K562 (cell line): ENCODE results near the gene FHIT. TPM values are rescaled to one million over a fixed set of nuclear protein-coding genes. Genes with fewer than 3 reads are reported as not detected.

Source experiments
- ATAC-seq: fragments of 200-7000 bp; cut with Tn5 transposase; 3 replicates; pipeline ENCODE4 v1.9.1; 2020; ENCODE audit warnings: moderate library complexity
- BruUV-seq: library from RNA; stranded (reverse); fragments of 400-500 nt; replicated peaks from 2 replicates; lab custom pipeline; 2021; lab: Mats Ljungman, UMichigan
- CTCF ChIA-PET: fragments of 300-600 bp; formaldehyde crosslinking; extraction: SDS; loops from one replicate; lab custom pipeline; 2021; ENCODE audit warnings: low intra/inter-chr PET ratio; lab: Yijun Ruan, JAX
- POLR2A ChIA-PET: fragments of 300-600, 350-650 bp; sonication (Branson Sonifier 250); formaldehyde crosslinking; extraction: SDS; loops from one replicate; lab custom pipeline; 2021; ENCODE audit warnings: antibody characterized with exemption, inconsistent platforms; lab: Yijun Ruan, JAX
- DNase-seq, 4 experiments: peaks; one replicate each; pipeline versions ENCODE4 v3.0.0 to v3.0.0-alpha.2; 2011 to 2018; ENCODE audit warnings: low spot score in 3 of 4, mixed read lengths in 3 of 4; ENCODE audit errors: extremely low read depth in 1 of 4
- FAIRE-seq: peaks from 2 replicates; lab custom pipeline; 2011; peaks lifted over from hg19 to GRCh38; lab: Jason Lieb, UNC
- H2AFZ ChIP-seq: 2 replicates; pipeline ENCODE4 v1.6.0; 2011; ENCODE audit warnings: low read depth, low read length, control low read depth, inconsistent platforms
- H3K27ac ChIP-seq: fragments of 200-600 bp; 3 replicates; pipeline ENCODE4 v1.8.0; 2011; ENCODE audit warnings: low read depth, mild to moderate bottlenecking, control low read depth, inconsistent platforms, low read length, moderate library complexity, mixed read lengths; ENCODE audit errors: extremely low read depth
- H3K27me3 ChIP-seq, 2 experiments: fragments of 300-600 bp in 1 of 2; 2 replicates in 1 of 2; 3 replicates in 1 of 2; pipeline versions ENCODE4 v1.6.0 to v1.8.0; 2011; ENCODE audit warnings: inconsistent platforms in 2 of 2, low read length in 2 of 2, mild to moderate bottlenecking in 1 of 2, mixed read lengths in 1 of 2, moderate library complexity in 1 of 2; ENCODE audit not compliant: control insufficient read depth in 2 of 2, insufficient read depth in 2 of 2
- H3K36me3 ChIP-seq: fragments of 300-600 bp; 3 replicates; pipeline ENCODE4 v1.8.0; 2011; ENCODE audit warnings: mild to moderate bottlenecking, low read length, inconsistent platforms; ENCODE audit not compliant: control insufficient read depth, insufficient read depth
- H3K4me1 ChIP-seq, 2 experiments: fragments of 200-600 bp in 1 of 2; replicated peaks in 1 of 2; 2 replicates in 1 of 2; 3 replicates in 1 of 2; pipeline versions ENCODE4 v1.5.1 to v1.8.0; 2011; ENCODE audit warnings: inconsistent platforms in 2 of 2, low read length in 2 of 2, mild to moderate bottlenecking in 1 of 2, mixed read lengths in 1 of 2, moderate library complexity in 1 of 2; ENCODE audit not compliant: control insufficient read depth in 2 of 2, insufficient read depth in 2 of 2
- H3K4me2 ChIP-seq: 2 replicates; pipeline ENCODE4 v1.6.1; 2011; ENCODE audit warnings: low read length, control low read depth, inconsistent platforms, mixed read lengths; ENCODE audit not compliant: insufficient read depth
- H3K4me3 ChIP-seq: fragments of 200-600 bp; sonication (generic), shearing (Covaris generic); 2 replicates; pipeline ENCODE4 v1.5.1; 2016; ENCODE audit warnings: control low read depth, inconsistent platforms
- H3K79me2 ChIP-seq: fragments of 200-600 bp; 3 replicates; pipeline ENCODE4 v1.8.0; 2011; ENCODE audit warnings: low read length, inconsistent platforms; ENCODE audit not compliant: control insufficient read depth, insufficient read depth
- H3K9ac ChIP-seq, 2 experiments: 2 replicates each; pipeline versions ENCODE4 v1.6.0 to v1.6.1; 2011; ENCODE audit warnings: low read depth in 2 of 2, low read length in 2 of 2, control low read depth in 1 of 2, inconsistent platforms in 1 of 2, mild to moderate bottlenecking in 1 of 2, mixed read lengths in 1 of 2; ENCODE audit not compliant: insufficient read depth in 1 of 2
- H3K9me1 ChIP-seq: one replicate; pipeline ENCODE4 v1.6.0; 2011; ENCODE audit warnings: inconsistent platforms, mild to moderate bottlenecking, low read length, moderate library complexity; ENCODE audit not compliant: control insufficient read depth, insufficient read depth
- H3K9me3 ChIP-seq: replicated peaks from 2 replicates; pipeline ENCODE4 v1.5.1; 2011; ENCODE audit warnings: low read depth, low read length, inconsistent platforms; ENCODE audit not compliant: control insufficient read depth, insufficient read depth
- H4K20me1 ChIP-seq: replicated peaks from 2 replicates; pipeline ENCODE4 v1.6.1; 2011; ENCODE audit warnings: low read length, inconsistent platforms, mixed read lengths; ENCODE audit not compliant: control insufficient read depth, insufficient read depth
- CSDE1 ChIP-seq, 2 experiments: fragments of 450-650 bp; IDR thresholded peaks; 2 replicates each; pipeline ENCODE4 v1.6.1; 2016; ENCODE audit warnings: mild to moderate bottlenecking in 1 of 2
- EP300 ChIP-seq: IDR thresholded peaks from 2 replicates; pipeline ENCODE4 v1.6.1; 2012; ENCODE audit warnings: low read length, improper control_type of control experiment
- IRF1 ChIP-seq: sonication (generic); formaldehyde crosslinking; IDR thresholded peaks from 2 replicates; pipeline ENCODE4 v1.8.0; 2022; ENCODE audit warnings: missing genetic modification reagents, mild to moderate bottlenecking, borderline replicate concordance
- SRSF3 ChIP-seq: fragments of 200-400 bp; formaldehyde crosslinking; IDR thresholded peaks from 2 replicates; pipeline ENCODE4 v1.6.1; 2016; ENCODE audit warnings: mild to moderate bottlenecking, low read length, moderate library complexity; ENCODE audit not compliant: insufficient read depth
- TBL1XR1 ChIP-seq, 2 experiments: IDR thresholded peaks; 2 replicates each; pipeline ENCODE4 v1.6.1; 2012; ENCODE audit warnings: improper control_type of control experiment in 2 of 2, low read length in 2 of 2, mild to moderate bottlenecking in 1 of 2
- TCF7L2 ChIP-seq: fragments of 150-350 bp; IDR thresholded peaks from 2 replicates; pipeline ENCODE4 v1.6.1; 2016; ENCODE audit warnings: low read depth, mild to moderate bottlenecking, low read length, moderate library complexity
- ZNF586 ChIP-seq: fragments of 450-650 bp; formaldehyde crosslinking; conservative IDR thresholded peaks from 2 replicates; pipeline ENCODE4 v1.4.0; 2020; ENCODE audit warnings: mild to moderate bottlenecking, moderate library complexity
- WGBS: fragments of 100-300 bp; shearing (Covaris generic); methylation state at CpG from one replicate; pipeline ENCODE4 v1.1.6; 2016; ENCODE audit warnings: low coverage, mixed read lengths; ENCODE audit not compliant: insufficient coverage; ENCODE audit errors: missing lambda C conversion rate; 5-methylcytosine and 5-hydroxymethylcytosine counted together
- in situ Hi-C: fragments of 300-500 bp; cut with MboI; formaldehyde crosslinking; loops from 4 replicates; pipeline ENCODE4 v1.15.0; 2018; ENCODE audit warnings: inconsistent platforms, mixed read lengths
- intact Hi-C: fragments of 100-400 bp; cut with micrococcal nuclease; formaldehyde crosslinking; loops from 2 replicates; pipeline ENCODE4 v1.14.2; 2022
- polyA plus RNA-seq, 8 experiments: library from polyadenylated mRNA; depleted of rRNA in 4 of 8; stranded (reverse) in 5 of 8; unstranded in 3 of 8; fragments of >200 nt; fragmentation: Nextera tagmentation in 2 of 8; fragmentation: Illumina TruSeq in 1 of 8; extraction: Ambion mirVana in 2 of 8; extraction: Trizol in 1 of 8; gene quantifications; 2 replicates each; pipeline versions ENCODE4 v1.2.1 to v1.2.3, GENCODE V29; 2011 to 2014; ENCODE audit warnings: inconsistent platforms in 1 of 8, missing spikeins in 1 of 8
- total RNA-seq, 7 experiments: library from RNA; depleted of rRNA in 6 of 7; stranded (reverse); fragments of >200 nt in 6 of 7; fragmentation: Illumina TruSeq in 2 of 7; extraction: Trizol in 2 of 7; gene quantifications; 2 replicates each; pipeline versions ENCODE4 v1.2.1 to v1.2.3, GENCODE V29; 2011 to 2021; ENCODE audit warnings: low replicate concordance in 1 of 7

FHIT gene
- total and polyA plus RNA-seq, 9 of the 15 experiments (the other 6 are each of a cell fraction or from before 2014, with no cell fraction given), result 1.7 to 9.1 (median 4.3) TPM

GRCh38 chr3:60414011-60414410, 837.2 kb downstream of the FHIT start (continued):
- no peak for TF ChIP-seq SRSF3
- no peak for TF ChIP-seq ZNF586 (CRISPR knock-in tag)
- TF ChIP-seq EP300, result 0 out of 2 replicates have a peak, but pooled peaks have one; percentile 7
- no peak for TF ChIP-seq IRF1 (CRISPR knock-in tag)
- no peak for TF ChIP-seq TCF7L2
- TF ChIP-seq, all 486 proteins: peak for 12

- Histone ChIP-seq H3K9me1 (no peaks in the 10 kb centered on the region), H3K27me3 (no peaks in the 10 kb centered on the region), H3K9ac (no peak overlapping the region), H2AFZ (no peak overlapping the region), H4K20me1 (no peaks in the 10 kb centered on the region), H3K9me3 (no peaks in the 10 kb centered on the region), H3K79me2 (no peaks in the 10 kb centered on the region), H3K4me1 (no peaks in the 10 kb centered on the region; a peak in 1 of 5 replicates), H3K4me2 (no peak overlapping the region), H3K27ac (no peak overlapping the region), H3K36me3 (no peaks in the 10 kb centered on the region), H3K4me3 (no peak overlapping the region)
- ATAC-seq (no peak), DNase-seq (no peak), FAIRE-seq (no peak)
- ChIA-PET CTCF (no interaction called here), POLR2A (no interaction called here)
- 69% methylated on average over 1 of the region's 1 CpG for WGBS
- no TSS peak for BruUV-seq
- in situ Hi-C loops (no loop called here), intact Hi-C loops (no loop called here)
- TF ChIP-seq TBL1XR1 (IDR thresholded peaks at IDR 0.05; ENCODE audit: low read length in 2 of 2), result no peak
- no peak for TF ChIP-seq CSDE1 (IDR thresholded peaks at IDR 0.05)
These were observed 837.7 kb downstream of the FHIT start for GRCh38 chr3:60413551-60413950.
